Measurements from ENCODE around the gene THTPA. TPM values are rescaled to one million over a fixed set of nuclear protein-coding genes. Genes with fewer than 3 reads are reported as not detected.

Gene THTPA
- total RNA-seq, 1 donor from 2014 or later = 18.6 TPM

DNA sequence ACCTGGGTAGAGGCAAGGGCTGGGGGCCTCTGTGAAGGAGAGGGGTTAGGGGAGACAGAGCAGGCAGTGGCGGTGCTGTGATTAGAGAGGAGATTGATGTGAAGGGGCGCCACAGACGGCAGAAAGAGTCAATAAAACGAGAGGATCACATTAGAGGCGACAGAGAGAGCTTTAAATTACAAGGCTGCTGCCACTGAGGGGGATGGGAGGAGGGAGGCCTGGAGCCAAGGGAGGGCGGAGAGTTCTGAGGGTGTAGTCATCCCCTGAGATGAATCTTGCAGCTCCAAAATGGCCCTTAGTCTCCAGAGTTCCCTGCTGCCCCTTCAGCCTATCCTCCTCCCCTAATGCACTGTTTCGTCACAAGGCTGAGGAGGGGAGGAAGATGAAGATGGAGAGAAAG, 17.3 kb upstream of the THTPA start:
- Mint-ChIP-seq H3K27ac (no peak overlapping the region), H3K4me1 (no peaks in the 10 kb centered on the region), H3K9me3 (no peaks in the 10 kb centered on the region), H3K27me3 (peaks cover 2% of the 10 kb centered on the region), H3K4me3 (no peak overlapping the region), H3K36me3 (ENCODE audit: low read depth) (no peaks in the 10 kb centered on the region)
- POLR2A ChIA-PET = interaction anchor here (0.7 kb wide), 1 partner anchor 897 kb away, joined by 4 read pairs; no protein-coding TSS in a partner anchor
- CTCF ChIA-PET = interaction anchor here (0.6 to 1.0 kb wide), 2 partner anchors 11 to 60 kb away, joined by 3 to 4 read pairs; no protein-coding TSS in a partner anchor
- TF ChIP-seq, protein P1, sequence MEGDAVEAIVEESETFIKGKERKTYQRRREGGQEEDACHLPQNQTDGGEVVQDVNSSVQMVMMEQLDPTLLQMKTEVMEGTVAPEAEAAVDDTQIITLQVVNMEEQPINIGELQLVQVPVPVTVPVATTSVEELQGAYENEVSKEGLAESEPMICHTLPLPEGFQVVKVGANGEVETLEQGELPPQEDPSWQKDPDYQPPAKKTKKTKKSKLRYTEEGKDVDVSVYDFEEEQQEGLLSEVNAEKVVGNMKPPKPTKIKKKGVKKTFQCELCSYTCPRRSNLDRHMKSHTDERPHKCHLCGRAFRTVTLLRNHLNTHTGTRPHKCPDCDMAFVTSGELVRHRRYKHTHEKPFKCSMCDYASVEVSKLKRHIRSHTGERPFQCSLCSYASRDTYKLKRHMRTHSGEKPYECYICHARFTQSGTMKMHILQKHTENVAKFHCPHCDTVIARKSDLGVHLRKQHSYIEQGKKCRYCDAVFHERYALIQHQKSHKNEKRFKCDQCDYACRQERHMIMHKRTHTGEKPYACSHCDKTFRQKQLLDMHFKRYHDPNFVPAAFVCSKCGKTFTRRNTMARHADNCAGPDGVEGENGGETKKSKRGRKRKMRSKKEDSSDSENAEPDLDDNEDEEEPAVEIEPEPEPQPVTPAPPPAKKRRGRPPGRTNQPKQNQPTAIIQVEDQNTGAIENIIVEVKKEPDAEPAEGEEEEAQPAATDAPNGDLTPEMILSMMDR (IDR thresholded peaks at IDR 0.05) = no peak
- DNase-seq (no peak), ATAC-seq (ENCODE audit: low read depth) (no peak)
- intact Hi-C loops (cut with micrococcal nuclease) = loop anchor here (1.0 to 2.0 kb wide), 5 partner anchors 13 to 273 kb away; partner anchors contain the start of genes THTPA and ZFHX2

DNA sequence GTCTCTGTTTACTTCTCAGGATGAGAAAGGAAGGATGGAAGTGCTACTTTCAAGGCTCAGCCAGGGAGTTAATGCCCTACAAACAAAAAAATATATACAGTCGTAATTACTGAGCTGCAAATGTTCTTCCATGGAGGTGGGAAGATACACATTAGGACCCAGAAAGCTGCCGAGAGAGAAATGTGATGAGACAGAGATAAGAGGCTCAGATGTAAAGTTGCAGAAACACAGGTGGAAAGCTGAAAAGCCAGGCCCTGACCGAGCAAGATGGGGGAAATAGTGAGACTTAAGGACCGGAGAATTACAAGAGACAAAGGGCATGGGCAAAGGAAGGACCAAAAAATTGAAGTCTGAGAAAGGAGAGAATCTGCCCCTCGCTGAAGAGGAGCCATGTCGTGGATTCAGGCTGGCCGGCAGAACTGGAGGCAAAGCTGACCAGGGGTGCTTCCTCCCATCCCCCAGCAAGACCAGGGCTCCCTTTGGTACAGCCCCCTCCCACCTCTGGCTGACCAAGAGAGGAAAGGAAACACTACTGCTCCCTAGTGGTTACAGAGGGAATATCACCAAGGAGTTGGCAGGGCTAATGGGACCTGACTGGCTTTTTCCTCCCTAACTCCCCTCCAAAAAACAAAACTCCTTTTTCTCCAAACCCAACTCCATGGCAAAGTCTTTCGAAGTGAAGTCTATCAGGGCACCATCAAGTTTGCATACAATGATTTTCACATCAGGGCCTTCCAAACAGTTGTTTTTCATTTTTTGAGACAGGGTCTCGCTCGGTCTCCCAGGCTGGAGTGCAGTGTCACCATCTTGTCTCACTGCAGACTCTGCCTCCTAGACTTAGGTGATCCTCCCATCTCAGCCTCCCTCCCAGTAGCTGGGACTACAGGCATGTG, 16.6 kb upstream of the THTPA start:
- ChIA-PET CTCF (interaction anchor here (0.6 to 1.3 kb wide), 4 partner anchors 8 to 64 kb away, joined by 3 to 4 read pairs (median 4); no protein-coding TSS in a partner anchor), POLR2A (no interaction called here)
- Mint-ChIP-seq H3K4me1 (no peaks in the 10 kb centered on the region), H3K9me3 (no peaks in the 10 kb centered on the region), H3K27me3 (peaks cover 2% of the 10 kb centered on the region), H3K4me3 (no peak overlapping the region), H3K36me3 (ENCODE audit: low read depth) (no peaks in the 10 kb centered on the region), H3K27ac (no peak overlapping the region)
- DNase-seq (no peak), ATAC-seq (ENCODE audit: low read depth) (peak; percentile 76)
- TF ChIP-seq, protein P1 (IDR thresholded peaks at IDR 0.05) = peak; percentile 29
- intact Hi-C loops (cut with micrococcal nuclease) = loop anchor here (1.0 to 2.0 kb wide), 5 partner anchors 12 to 274 kb away; partner anchors contain the start of genes THTPA and ZFHX2

DNA sequence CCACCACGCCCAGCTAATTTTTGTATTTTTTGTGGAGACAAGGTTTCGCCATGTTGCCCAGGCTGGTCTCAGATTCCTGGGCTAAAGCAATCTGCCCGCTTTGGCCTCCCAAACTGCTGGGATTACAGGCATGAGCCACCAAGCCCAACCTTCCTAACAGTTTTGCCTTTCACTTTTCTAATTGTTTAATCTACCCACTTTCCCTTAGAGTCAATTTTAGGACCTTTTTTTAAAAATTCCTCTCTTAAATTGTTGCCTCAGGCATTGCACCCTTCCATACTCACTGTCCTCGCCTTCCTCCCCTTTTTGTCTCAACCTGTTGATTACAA, 16.0 kb upstream of the THTPA start:
- Mint-ChIP-seq H3K4me3 (no peak overlapping the region), H3K27me3 (peaks cover 2% of the 10 kb centered on the region), H3K36me3 (ENCODE audit: low read depth) (no peaks in the 10 kb centered on the region), H3K4me1 (no peaks in the 10 kb centered on the region), H3K9me3 (no peaks in the 10 kb centered on the region), H3K27ac (no peak overlapping the region)
- ATAC-seq (ENCODE audit: low read depth) = no peak
- CTCF ChIA-PET = interaction anchor here (1.2 to 1.7 kb wide), 3 partner anchors 8 to 65 kb away, joined by 3 to 4 read pairs (median 4); no protein-coding TSS in a partner anchor
- TF ChIP-seq, protein P1 (IDR thresholded peaks at IDR 0.05) = no peak
- POLR2A ChIA-PET = no interaction called here
- DNase-seq = no peak
- intact Hi-C loops (cut with micrococcal nuclease) = no loop called here

- TF ChIP-seq, protein P1 (IDR thresholded peaks at IDR 0.05) = no peak
- ChIA-PET POLR2A (no interaction called here), CTCF (interaction anchor here (0.6 to 1.5 kb wide), 2 partner anchors 10 to 63 kb away, joined by 3 to 4 read pairs; no protein-coding TSS in a partner anchor)
- Mint-ChIP-seq H3K4me1 (no peaks in the 10 kb centered on the region), H3K27me3 (peaks cover 2% of the 10 kb centered on the region), H3K36me3 (ENCODE audit: low read depth) (no peaks in the 10 kb centered on the region), H3K27ac (no peak overlapping the region), H3K4me3 (no peak overlapping the region), H3K9me3 (no peaks in the 10 kb centered on the region)
- ATAC-seq (ENCODE audit: low read depth) (no peak), DNase-seq (no peak)
- intact Hi-C loops (cut with micrococcal nuclease) = no loop called here
Measured at GRCh38 chr14:23542261-23542660, 13.8 kb upstream of the THTPA start.

DNA sequence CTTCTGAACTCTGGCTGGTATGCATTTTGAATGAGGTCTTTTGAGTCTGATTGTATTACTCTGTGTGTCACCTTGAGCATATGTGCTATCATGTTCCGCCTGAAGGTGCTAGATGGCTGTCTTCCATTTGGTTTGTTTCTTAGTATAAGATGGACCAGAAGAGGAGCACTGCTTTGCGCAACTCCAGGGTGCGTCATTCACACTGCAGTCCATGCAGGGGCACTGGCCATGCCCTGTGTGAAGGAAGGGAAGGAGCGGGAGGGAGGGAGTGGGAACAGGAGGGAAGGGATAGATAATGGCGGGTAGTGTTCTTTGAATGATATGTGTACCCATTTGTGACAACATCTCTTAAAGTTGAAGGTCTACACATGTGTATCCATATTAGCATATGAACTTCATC, 12.7 kb upstream of the THTPA start:
- DNase-seq = no peak
- H3K27ac Mint-ChIP-seq = no peak overlapping the region
- H3K36me3 Mint-ChIP-seq (ENCODE audit: low read depth) = no peaks in the 10 kb centered on the region
- no peaks in the 10 kb centered on the region for H3K9me3 Mint-ChIP-seq
- ChIA-PET POLR2A (no interaction called here), CTCF (no interaction called here)
- ATAC-seq (ENCODE audit: low read depth) = no peak
- no peaks in the 10 kb centered on the region for H3K4me1 Mint-ChIP-seq
- H3K4me3 Mint-ChIP-seq = no peak overlapping the region
- intact Hi-C loops (cut with micrococcal nuclease) = no loop called here
- peaks cover 2% of the 10 kb centered on the region for H3K27me3 Mint-ChIP-seq
- TF ChIP-seq, protein P1 (IDR thresholded peaks at IDR 0.05) = no peak

Measured in activated B cell treated with CpG ODN at 0.5 μM for 24 hours (primary cell).